Liver (tissue), 9 donors: ENCODE results near the gene HSF4. TPM values are rescaled to one million over a fixed set of nuclear protein-coding genes. Genes with fewer than 3 reads are reported as not detected.
A peak's percentile ranks its signal among the peaks of the same experiment; 100 is the strongest.

Experiments
- DNase-seq: peaks from one replicate; pipeline ENCODE4 v3.0.0-alpha.2; 2017; ENCODE audit warnings: low spot score
- H3K27ac ChIP-seq, 2 donors: one replicate each; pipeline ENCODE4 v1.7.0; 2013; ENCODE audit warnings: inconsistent platforms in 2 of 2, low read length in 2 of 2, control low read depth in 1 of 2, low read depth in 1 of 2, mild to moderate bottlenecking in 1 of 2
- H3K27me3 ChIP-seq, 4 donors: one replicate each; pipeline versions ENCODE4 v1.6.1 to v1.7.0; 2013; ENCODE audit warnings: low read length in 3 of 4, inconsistent platforms in 1 of 4, mild to moderate bottlenecking in 1 of 4, moderate library complexity in 1 of 4; ENCODE audit not compliant: control insufficient read depth in 4 of 4, insufficient read depth in 4 of 4
- H3K36me3 ChIP-seq, 4 donors: one replicate each; pipeline versions ENCODE4 v1.6.1 to v1.7.0; 2013; ENCODE audit warnings: low read length in 3 of 4, mild to moderate bottlenecking in 3 of 4, low read depth in 1 of 4, moderate library complexity in 1 of 4; ENCODE audit not compliant: control insufficient read depth in 4 of 4, insufficient read depth in 3 of 4
- H3K4me1 ChIP-seq, 4 donors: one replicate each; pipeline versions ENCODE4 v1.6.1 to v1.7.0; 2013; ENCODE audit warnings: low read length in 3 of 4, mild to moderate bottlenecking in 3 of 4, moderate library complexity in 1 of 4; ENCODE audit not compliant: control insufficient read depth in 4 of 4, insufficient read depth in 4 of 4
- H3K4me3 ChIP-seq, 3 donors: one replicate each; pipeline versions ENCODE4 v1.6.1 to v1.7.0; 2013; ENCODE audit warnings: low read length in 3 of 3, control low read depth in 1 of 3, low read depth in 1 of 3, mild to moderate bottlenecking in 1 of 3
- H3K9ac ChIP-seq, 2 donors: one replicate each; pipeline ENCODE4 v1.7.0; 2013; ENCODE audit warnings: low read length in 2 of 2, mild to moderate bottlenecking in 2 of 2, moderate library complexity in 2 of 2, control low read depth in 1 of 2, low read depth in 1 of 2
- H3K9me3 ChIP-seq, 4 donors: one replicate each; pipeline versions ENCODE4 v1.6.1 to v1.7.0; 2013; ENCODE audit warnings: low read length in 3 of 4; ENCODE audit not compliant: control insufficient read depth in 4 of 4
- CTCF ChIP-seq: fragments of 150-350 bp; IDR thresholded peaks from 2 replicates; pipeline ENCODE4 v1.5.1; 2017; ENCODE audit warnings: improper control_type of control experiment, low read depth, low read length; ENCODE audit not compliant: missing input control
- FOXA2 ChIP-seq: IDR thresholded peaks from 2 replicates; pipeline ENCODE4 v1.6.1; 2016; ENCODE audit warnings: antibody characterized with exemption
- GABPA ChIP-seq, 2 donors: IDR thresholded peaks in 1 of 2; conservative IDR thresholded peaks in 1 of 2; 2 replicates each; pipeline ENCODE4 v1.6.1; 2016; ENCODE audit warnings: antibody characterized with exemption in 2 of 2, mild to moderate bottlenecking in 1 of 2, moderate library complexity in 1 of 2
- JUND ChIP-seq, 2 donors: IDR thresholded peaks; 2 replicates each; pipeline ENCODE4 v1.6.1; 2016; ENCODE audit warnings: antibody characterized with exemption in 2 of 2
- MAX ChIP-seq: IDR thresholded peaks from 2 replicates; pipeline ENCODE4 v1.6.1; 2016; ENCODE audit warnings: antibody characterized with exemption
- NR2F2 ChIP-seq: IDR thresholded peaks from 2 replicates; pipeline ENCODE4 v1.6.1; 2016; ENCODE audit warnings: antibody characterized with exemption
- RAD21 ChIP-seq, 2 donors: IDR thresholded peaks; 2 replicates each; pipeline ENCODE4 v1.6.1; 2016; ENCODE audit warnings: antibody characterized with exemption in 2 of 2, mild to moderate bottlenecking in 2 of 2
- RXRA ChIP-seq, 2 donors: IDR thresholded peaks; 2 replicates each; pipeline ENCODE4 v1.6.1; 2017 to 2018; ENCODE audit warnings: antibody characterized with exemption in 2 of 2, mild to moderate bottlenecking in 1 of 2
- SP1 ChIP-seq: IDR thresholded peaks from 2 replicates; pipeline ENCODE4 v1.6.1; 2018; ENCODE audit warnings: antibody characterized with exemption, mild to moderate bottlenecking
- WGBS: extraction: QIAGEN DNeasy Blood & Tissue Kit; methylation state at CpG from one replicate; pipeline ENCODE4 v1.1.7; 2013; 5-methylcytosine and 5-hydroxymethylcytosine counted together
- polyA plus RNA-seq, 2 donors: library from polyadenylated mRNA; stranded (reverse) in 1 of 2; unstranded in 1 of 2; fragments of 200-250 nt in 1 of 2; fragments of >200 nt in 1 of 2; fragmentation: Nextera tagmentation in 1 of 2; extraction: Ambion mirVana in 1 of 2; gene quantifications; one replicate each; pipeline versions ENCODE4 v1.2.1 to v1.2.3, GENCODE V29; 2013 to 2015
- total RNA-seq, 2 donors: library from RNA; depleted of rRNA; stranded (reverse); fragments of >200 nt; gene quantifications; one replicate each; pipeline ENCODE4 v1.2.3, GENCODE V29; 2014
- TF ChIP-seq, protein P1 (sequence below): IDR thresholded peaks from 2 replicates; pipeline ENCODE4 v1.6.1; 2016; ENCODE audit warnings: antibody characterized with exemption
- TF ChIP-seq, protein P2 (sequence below): IDR thresholded peaks from 2 replicates; pipeline ENCODE4 v1.6.1; 2016; ENCODE audit warnings: antibody characterized with exemption
- donor health status: healthy.
- donor health status: healthy.
- donor health status: healthy.
- donor health status: healthy.
- donor health status: healthy.

Gene HSF4
- total and polyA plus RNA-seq, 4 donors = 0.42 to 5.1 (median 4.3) TPM

DNA sequence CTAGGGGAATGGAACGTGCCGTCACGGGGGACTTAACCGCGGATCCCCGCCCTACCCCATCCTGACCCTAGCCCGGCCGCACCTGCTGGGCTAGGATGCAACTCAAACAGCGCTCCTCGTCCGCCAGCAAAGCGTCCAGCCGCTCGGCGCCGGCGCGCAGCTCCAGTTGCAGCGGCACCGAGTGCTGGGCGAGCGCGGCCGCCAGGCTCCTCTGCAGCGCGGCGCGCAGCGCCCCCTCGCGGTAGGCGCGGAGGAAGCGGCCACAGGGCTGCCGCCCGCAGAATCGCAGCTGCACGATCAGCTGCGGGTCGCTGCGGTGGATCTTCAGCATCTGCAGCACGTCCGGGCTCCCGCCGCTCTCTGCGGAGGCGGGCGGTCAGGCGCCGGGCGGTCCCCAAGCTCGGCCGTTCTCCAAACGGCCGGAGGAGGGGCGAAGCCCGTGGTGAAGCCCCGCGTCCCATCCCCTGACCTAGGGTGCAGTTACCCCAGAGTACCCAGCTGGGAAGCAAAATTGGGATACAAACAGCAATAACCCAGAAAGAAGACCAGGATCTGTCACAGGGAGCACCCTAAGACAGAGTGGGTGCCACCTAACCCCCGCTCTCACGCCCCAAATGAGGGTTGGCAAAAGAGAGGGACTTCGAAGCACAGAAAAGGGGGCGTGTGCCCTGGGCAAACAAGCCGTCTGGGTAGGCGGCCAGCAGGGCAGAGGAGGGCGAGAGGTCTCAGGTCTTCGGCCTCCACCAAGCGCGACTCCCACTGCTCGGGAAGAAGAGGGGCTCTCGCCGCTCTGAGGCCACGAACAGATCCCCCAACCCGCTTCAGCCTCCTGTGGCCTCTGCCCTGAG lies 9.0 kb upstream of the HSF4 start:
- H3K27me3 ChIP-seq = no peaks in the 10 kb centered on the region
- WGBS = 8% methylated on average over 74 of the region's 74 CpGs

GRCh38 chr16:67156143-67156844 lies 8.3 kb upstream of the HSF4 start:
- Histone ChIP-seq H3K27ac (no peak overlapping the region), H3K4me1 (peaks cover 2 to 34% (median 22%) of the 10 kb centered on the region in 4 donors), H3K27me3 (no peaks in the 10 kb centered on the region), H3K9me3 (no peaks in the 10 kb centered on the region), H3K4me3 (no peak overlapping the region), H3K36me3 (no peaks in the 10 kb centered on the region), H3K9ac (no peak overlapping the region)
- TF ChIP-seq, protein P1, sequence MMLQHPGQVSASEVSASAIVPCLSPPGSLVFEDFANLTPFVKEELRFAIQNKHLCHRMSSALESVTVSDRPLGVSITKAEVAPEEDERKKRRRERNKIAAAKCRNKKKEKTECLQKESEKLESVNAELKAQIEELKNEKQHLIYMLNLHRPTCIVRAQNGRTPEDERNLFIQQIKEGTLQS = no peak
- TF ChIP-seq, protein P2, sequence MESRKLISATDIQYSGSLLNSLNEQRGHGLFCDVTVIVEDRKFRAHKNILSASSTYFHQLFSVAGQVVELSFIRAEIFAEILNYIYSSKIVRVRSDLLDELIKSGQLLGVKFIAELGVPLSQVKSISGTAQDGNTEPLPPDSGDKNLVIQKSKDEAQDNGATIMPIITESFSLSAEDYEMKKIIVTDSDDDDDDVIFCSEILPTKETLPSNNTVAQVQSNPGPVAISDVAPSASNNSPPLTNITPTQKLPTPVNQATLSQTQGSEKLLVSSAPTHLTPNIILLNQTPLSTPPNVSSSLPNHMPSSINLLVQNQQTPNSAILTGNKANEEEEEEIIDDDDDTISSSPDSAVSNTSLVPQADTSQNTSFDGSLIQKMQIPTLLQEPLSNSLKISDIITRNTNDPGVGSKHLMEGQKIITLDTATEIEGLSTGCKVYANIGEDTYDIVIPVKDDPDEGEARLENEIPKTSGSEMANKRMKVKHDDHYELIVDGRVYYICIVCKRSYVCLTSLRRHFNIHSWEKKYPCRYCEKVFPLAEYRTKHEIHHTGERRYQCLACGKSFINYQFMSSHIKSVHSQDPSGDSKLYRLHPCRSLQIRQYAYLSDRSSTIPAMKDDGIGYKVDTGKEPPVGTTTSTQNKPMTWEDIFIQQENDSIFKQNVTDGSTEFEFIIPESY = no peak
- TF ChIP-seq MAX (no peak), NR2F2 (no peak), GABPA (IDR thresholded peaks at IDR 0.05 in 1 of 2, conservative IDR thresholded peaks at IDR 0.05 in 1 of 2) (no peak), FOXA2 (no peak), JUND (IDR thresholded peaks at IDR 0.05) (no peak)
- DNase-seq = no peak
- WGBS = 53% methylated on average over 15 of the region's 15 CpGs

More for the DNA sequence above, 9.0 kb upstream of the HSF4 start:
- peak; percentile 82 for DNase-seq
- TF ChIP-seq, protein P1 = no peak
- TF ChIP-seq RAD21 (IDR thresholded peaks at IDR 0.05) (peak; percentile 74 to 84), CTCF (peak; percentile 97), SP1 (no peak), RXRA (IDR thresholded peaks at IDR 0.05) (no peak)
- H3K36me3 ChIP-seq = no peaks in the 10 kb centered on the region
- peak overlapping the region in 1 of 3 donors; percentile 2 for H3K4me3 ChIP-seq
- H3K9me3 ChIP-seq = no peaks in the 10 kb centered on the region
- peaks cover 8 to 33% (median 22%) of the 10 kb centered on the region in 4 donors for H3K4me1 ChIP-seq
- H3K27ac ChIP-seq = no peak overlapping the region
- no peak overlapping the region for H3K9ac ChIP-seq
